Muscle of leg (tissue), 11 donors: ENCODE measurements around the gene NKAIN4. TPM values are rescaled to one million over a fixed set of nuclear protein-coding genes. Genes with fewer than 3 reads are reported as not detected.

Experiments used
- DNase-seq: peaks from one replicate; pipeline ENCODE4 v3.0.0; 2013
- H3K27ac ChIP-seq: one replicate; pipeline ENCODE4 v1.5.1; 2013; ENCODE audit warnings: mild to moderate bottlenecking, low read length, control low read depth
- H3K27me3 ChIP-seq: one replicate; pipeline ENCODE4 v1.6.1; 2013; ENCODE audit warnings: low read length; ENCODE audit not compliant: control insufficient read depth, insufficient read depth
- H3K36me3 ChIP-seq: one replicate; pipeline ENCODE4 v1.6.1; 2013; ENCODE audit warnings: low read length; ENCODE audit not compliant: control insufficient read depth, insufficient read depth
- H3K4me1 ChIP-seq: one replicate; pipeline ENCODE4 v1.6.1; 2013; ENCODE audit warnings: low read length; ENCODE audit not compliant: control insufficient read depth, insufficient read depth
- H3K4me3 ChIP-seq: one replicate; pipeline ENCODE4 v1.5.1; 2013; ENCODE audit warnings: low read length, control low read depth
- H3K9me3 ChIP-seq: replicated peaks from 2 replicates; pipeline ENCODE4 v1.6.1; 2013; ENCODE audit warnings: low read depth, low read length; ENCODE audit not compliant: control insufficient read depth
- WGBS: methylation state at CpG from one replicate; pipeline ENCODE4 v1.1.5; 2013; ENCODE audit warnings: missing lambda C conversion rate; ENCODE audit not compliant: insufficient coverage; 5-methylcytosine and 5-hydroxymethylcytosine counted together
- polyA plus RNA-seq, 8 donors: library from polyadenylated mRNA; unstranded; fragments of 120-200 nt; gene quantifications; one replicate each; pipeline versions ENCODE4 v1.2.1 to v1.2.3, GENCODE V29; 2013; ENCODE audit warnings: inconsistent platforms in 1 of 8, low replicate concordance in 1 of 8; ENCODE audit not compliant: insufficient read length in 8 of 8, insufficient read depth in 1 of 8
- total RNA-seq: library from RNA; stranded (reverse); fragments of 120-200 nt; gene quantifications from one replicate; pipeline ENCODE4 v1.2.4, GENCODE V29; 2013

Gene NKAIN4
- total and polyA plus RNA-seq, 9 donors: 28.5 to 58.0 (median 37.7) TPM

DNA sequence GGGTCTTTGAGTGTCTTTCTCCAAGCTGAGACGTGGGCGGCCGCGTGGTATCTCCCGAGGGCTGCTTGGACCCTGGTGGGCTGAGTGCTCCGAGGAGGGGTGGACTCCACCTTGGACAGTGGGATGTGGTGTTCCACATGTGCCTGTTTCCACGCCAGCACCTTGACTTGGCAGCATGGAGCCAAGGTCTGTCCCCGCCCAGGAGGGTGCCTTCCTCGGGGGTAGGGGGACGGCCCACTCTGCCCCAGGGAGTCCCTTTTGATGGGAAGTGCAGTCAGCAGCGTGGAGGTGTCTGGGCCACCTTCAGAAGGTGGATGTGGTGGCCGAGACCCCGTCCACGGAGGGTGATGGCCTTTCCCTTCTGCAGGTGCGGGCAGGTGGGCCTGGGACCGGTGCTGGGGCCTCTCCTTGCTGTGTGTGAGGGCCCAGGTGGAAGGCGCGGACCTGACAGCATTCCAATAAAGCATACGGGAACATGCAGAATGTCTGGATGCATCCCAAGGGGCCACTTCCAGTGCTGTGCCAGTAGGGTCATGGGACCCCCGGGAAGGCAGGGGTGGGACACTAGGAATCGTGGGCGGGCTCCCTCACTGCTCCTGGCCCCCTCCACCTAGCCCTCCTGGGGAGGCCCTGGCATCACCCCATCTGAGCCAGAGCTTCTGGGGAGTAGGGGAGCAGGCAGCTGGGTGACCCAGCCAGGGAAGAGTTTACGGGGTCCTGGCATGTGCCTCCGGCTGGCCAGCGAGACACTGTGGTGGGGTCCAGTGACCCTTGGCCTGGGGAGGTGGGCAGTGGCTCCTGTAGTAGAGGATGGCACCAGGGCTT, 35.3 kb upstream of the NKAIN4 start:
- H3K9me3 ChIP-seq: no peaks in the 10 kb centered on the region

DNA sequence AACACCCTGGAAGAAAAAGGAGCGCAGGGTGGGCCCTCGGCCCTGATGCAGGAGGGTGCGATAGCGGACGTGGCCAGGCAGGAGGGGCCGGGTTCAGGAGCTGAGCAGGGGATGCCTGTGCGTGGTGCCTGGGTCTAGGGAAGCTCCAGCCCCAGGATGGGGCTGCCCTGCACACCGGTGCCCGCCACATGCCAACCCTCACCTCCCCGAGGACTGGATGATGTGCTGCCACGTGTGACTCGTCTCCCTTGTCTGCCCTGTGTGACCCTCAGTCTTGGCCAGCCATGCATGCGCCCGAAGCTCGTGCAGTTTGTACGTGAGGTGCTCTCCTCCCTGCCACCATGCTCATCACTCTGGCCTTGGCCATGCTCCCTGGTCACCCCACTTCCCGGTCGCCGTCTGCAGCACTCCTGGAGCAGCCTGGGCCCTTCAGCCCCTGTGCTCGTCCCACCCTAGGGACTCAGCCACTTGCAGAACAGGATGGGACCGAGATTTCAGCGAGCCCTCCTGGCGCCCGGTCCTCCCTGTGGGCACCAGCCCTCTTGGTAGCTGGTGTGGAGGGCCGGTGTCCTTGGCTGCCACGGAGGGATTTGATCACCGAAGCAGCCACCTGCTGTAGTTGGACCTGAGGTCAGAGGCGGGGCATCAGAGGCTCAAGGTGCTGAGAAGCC, 34.5 kb upstream of the NKAIN4 start:
- 87% methylated on average over 28 of the region's 28 CpGs for WGBS
- Histone ChIP-seq H3K27me3 (peaks cover 3% of the 10 kb centered on the region), H3K36me3 (peaks cover 58% of the 10 kb centered on the region), H3K9me3 (no peaks in the 10 kb centered on the region), H3K4me1 (peaks cover 28% of the 10 kb centered on the region), H3K4me3 (no peak overlapping the region), H3K27ac (no peak overlapping the region)
- no peak for DNase-seq

More for the DNA sequence above, 35.3 kb upstream of the NKAIN4 start:
- peaks cover 32% of the 10 kb centered on the region for H3K4me1 ChIP-seq
- peaks cover 52% of the 10 kb centered on the region for H3K36me3 ChIP-seq
- 84% methylated on average over 23 of the region's 25 CpGs for WGBS
- no peak overlapping the region for H3K27ac ChIP-seq
- peaks cover 8% of the 10 kb centered on the region for H3K27me3 ChIP-seq
- no peak for DNase-seq
- no peak overlapping the region for H3K4me3 ChIP-seq

DNA sequence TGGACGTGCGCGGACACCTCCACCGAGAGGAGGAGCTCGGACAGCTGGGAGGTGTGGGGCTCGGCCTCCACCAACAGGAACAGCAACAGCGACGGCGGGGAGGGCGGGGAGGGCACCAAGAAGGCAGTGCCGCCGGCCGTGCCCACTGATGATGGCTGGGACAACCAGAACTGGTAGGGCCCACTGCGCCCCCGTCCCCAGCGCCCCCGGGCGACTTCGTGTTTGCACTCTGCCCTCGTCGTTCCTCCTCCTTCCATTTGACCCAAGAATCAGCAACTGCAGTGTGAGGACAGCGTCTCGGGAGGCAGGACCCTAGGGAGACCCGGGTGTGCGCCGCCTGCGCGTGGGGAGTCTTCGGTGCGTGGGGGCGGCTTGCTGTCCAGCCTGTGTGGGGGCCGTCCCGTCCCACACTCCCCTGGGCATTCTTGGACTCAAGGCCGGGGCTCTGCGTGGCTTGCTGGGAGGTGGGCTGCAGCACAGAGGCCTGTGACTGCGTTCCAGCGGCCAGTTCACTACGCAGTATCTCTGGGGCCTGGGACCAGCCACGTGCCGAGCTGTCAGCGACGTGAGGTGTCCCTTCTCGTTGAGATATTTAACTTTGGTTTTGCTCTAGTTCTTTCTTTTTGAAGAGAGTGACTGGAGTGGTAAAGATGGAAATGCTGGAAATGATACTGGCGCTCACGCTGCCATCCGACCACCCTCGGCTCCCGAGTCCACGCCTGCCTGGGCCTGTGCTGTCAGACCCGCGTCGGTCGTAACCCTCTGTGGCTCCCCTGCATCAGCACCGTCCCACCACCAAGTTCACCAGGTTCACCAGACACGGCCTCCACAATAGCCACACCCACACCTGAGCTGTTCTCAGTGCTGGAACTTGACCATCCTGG, 33.7 kb upstream of the NKAIN4 start:
- Histone ChIP-seq H3K9me3 (no peaks in the 10 kb centered on the region), H3K27ac (no peak overlapping the region), H3K4me3 (no peak overlapping the region), H3K27me3 (no peaks in the 10 kb centered on the region), H3K36me3 (peaks cover 66% of the 10 kb centered on the region), H3K4me1 (peaks cover 22% of the 10 kb centered on the region)
- WGBS: 82% methylated on average over 55 of the region's 55 CpGs
- DNase-seq: no peak

DNA sequence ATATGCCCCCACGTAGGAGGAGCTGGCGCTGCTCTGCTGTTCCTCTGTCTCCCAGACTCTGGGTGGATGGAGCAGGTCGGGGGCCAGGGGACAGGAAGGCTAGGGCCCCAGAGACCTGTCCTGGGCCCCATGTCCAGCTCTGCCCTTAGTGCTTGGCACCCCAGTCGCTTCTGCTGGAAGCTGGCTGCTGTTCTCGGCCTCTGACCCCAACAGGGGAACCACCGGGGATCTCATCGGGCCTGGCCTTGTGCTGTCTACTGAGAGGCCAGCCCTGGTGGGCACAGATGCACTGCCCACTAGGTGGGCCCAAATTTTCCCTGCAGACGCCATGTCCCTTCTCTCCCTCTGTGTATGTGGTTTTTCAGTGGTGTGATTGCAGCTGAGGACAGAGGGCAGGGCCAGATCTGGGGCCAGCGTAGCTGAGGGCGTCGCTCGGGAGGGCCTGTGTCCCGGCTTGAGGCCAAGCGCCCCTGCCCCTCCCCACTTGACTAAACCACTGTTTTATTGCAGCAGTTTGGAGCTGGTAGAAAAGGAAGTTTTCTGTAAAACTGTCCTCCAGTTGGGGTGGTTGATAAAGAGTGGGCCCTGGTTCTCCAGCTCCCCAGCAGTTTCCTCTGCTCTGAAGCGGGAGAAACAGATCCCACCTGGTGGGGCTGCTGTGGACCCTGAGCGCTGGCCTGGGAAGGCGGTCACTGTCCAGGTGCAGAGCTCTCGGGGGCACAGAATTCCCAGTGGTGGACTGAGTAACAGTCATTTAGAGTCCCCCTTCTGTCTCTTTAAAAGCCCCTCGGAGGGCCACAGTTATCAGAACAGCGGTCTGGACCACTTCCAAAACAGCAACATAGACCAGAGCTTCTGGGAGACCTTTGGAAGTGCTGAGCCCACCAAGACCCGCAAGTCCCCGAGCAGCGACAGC, 32.8 kb upstream of the NKAIN4 start:
- Histone ChIP-seq H3K27ac (no peak overlapping the region), H3K9me3 (no peaks in the 10 kb centered on the region), H3K27me3 (no peaks in the 10 kb centered on the region), H3K4me3 (no peak overlapping the region), H3K4me1 (peaks cover 16% of the 10 kb centered on the region), H3K36me3 (peaks cover 72% of the 10 kb centered on the region)
- 75% methylated on average over 14 of the region's 23 CpGs for WGBS
- DNase-seq: no peak

DNA sequence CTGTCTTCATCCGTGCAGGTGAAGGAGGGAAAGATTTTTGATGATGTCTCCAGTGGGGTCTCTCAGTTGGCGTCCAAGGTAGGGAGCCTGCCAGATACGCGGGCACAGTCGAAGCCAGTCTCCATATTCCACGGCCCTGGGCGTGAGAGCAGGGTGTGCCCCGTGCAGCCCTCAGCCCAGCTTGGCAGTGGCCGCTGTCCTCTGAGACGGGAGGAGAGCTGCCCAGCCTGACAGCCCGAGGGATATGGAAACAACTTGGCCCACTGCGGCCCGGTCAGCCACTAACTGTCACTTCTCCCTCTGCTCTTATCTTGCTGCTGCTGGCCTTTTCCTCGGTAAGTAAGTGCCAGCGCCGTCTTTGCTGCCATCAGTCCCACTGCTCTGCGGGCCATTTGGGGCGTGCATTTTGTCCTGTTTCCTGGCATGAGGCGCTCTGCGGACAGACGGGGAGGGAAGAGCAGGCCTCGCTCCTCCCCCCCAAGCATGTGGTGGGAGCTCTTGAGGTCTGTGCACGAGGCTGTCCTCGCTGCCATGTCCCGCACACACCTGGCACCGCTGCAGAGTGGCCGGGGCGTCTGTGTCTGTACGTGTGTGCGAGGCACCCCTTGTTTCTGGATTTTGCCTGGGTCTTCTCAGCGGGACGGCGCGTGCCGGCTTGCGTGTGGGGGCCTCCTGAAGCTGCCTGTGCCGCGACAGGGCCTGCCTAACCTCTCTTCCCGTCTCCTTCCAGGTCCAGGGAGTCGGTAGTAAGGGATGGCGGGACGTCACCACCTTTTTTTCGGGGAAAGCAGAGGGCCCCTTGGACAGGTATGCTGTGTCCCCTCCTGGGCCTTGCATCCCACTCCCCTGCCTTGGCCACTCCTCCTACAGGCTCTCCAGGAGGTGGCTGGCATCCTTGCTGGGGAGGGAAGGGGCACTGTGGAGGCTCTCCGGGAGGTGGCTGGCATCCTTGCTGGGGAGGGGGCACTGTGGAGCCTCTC, 31.7 kb upstream of the NKAIN4 start:
- Histone ChIP-seq H3K4me1 (peaks cover 17% of the 10 kb centered on the region), H3K27ac (no peak overlapping the region), H3K4me3 (no peak overlapping the region), H3K9me3 (no peaks in the 10 kb centered on the region), H3K36me3 (peaks cover 79% of the 10 kb centered on the region), H3K27me3 (no peaks in the 10 kb centered on the region)
- no peak for DNase-seq
- WGBS: 90% methylated on average over 37 of the region's 44 CpGs

DNA sequence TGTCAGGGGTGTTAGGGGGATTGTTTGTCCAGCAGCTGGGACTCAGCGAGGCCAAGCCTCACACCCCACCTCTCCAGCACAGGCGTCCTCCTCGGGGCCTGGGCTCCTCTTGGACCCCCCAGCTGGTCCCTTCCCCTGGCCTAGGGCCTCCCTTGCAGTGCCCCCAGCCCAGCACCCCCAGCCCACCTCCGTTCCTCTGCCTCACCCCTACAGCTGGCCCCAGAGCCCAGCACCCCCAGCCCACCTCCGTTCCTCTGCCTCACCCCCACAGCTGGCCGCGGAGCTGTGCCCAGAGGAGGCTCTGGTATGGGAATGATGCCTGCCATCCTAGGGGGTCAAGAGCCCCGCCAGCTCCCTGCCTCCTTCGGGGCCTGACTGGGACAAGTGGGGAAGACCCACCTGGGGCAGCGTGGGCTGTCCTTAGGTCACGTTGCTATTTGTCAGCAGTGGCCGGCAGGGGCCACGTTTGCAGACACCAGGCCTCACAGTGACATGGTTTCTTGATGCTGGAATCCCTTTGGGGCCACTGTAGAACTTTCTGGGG, 30.8 kb upstream of the NKAIN4 start:
- DNase-seq: no peak
- 79% methylated on average over 7 of the region's 13 CpGs for WGBS
- peaks cover 88% of the 10 kb centered on the region for H3K36me3 ChIP-seq
- no peak overlapping the region for H3K4me3 ChIP-seq
- no peaks in the 10 kb centered on the region for H3K27me3 ChIP-seq
- no peak overlapping the region for H3K27ac ChIP-seq
- no peaks in the 10 kb centered on the region for H3K9me3 ChIP-seq
- H3K4me1 ChIP-seq: peaks cover 19% of the 10 kb centered on the region

DNA sequence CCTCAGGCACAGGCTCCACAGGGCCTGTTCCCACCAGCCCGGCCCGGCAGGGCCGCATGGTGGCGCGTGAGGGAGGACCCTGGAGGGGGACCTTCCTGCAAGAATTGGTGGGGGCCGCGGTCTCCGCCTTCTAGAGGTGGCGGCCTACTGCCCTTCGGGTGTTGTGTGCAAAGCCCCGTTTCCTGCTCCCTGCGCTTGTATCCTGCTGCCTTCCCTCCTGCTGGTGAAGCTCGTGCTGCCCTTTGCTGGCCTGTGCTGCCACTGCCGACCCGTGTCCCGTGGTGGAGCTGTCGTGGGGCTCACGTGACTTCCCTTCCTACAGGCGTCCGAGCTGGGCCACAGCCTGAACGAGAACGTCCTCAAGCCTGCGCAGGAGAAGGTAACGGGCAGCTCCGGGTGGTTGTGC, 30.3 kb upstream of the NKAIN4 start:
- peak overlapping the region; percentile 29 for H3K27ac ChIP-seq
- no peak overlapping the region for H3K4me3 ChIP-seq
- H3K36me3 ChIP-seq: peaks cover 89% of the 10 kb centered on the region
- H3K9me3 ChIP-seq: no peaks in the 10 kb centered on the region
- 84% methylated on average over 22 of the region's 25 CpGs for WGBS
- DNase-seq: no peak
- no peaks in the 10 kb centered on the region for H3K27me3 ChIP-seq
- H3K4me1 ChIP-seq: peaks cover 19% of the 10 kb centered on the region

DNA sequence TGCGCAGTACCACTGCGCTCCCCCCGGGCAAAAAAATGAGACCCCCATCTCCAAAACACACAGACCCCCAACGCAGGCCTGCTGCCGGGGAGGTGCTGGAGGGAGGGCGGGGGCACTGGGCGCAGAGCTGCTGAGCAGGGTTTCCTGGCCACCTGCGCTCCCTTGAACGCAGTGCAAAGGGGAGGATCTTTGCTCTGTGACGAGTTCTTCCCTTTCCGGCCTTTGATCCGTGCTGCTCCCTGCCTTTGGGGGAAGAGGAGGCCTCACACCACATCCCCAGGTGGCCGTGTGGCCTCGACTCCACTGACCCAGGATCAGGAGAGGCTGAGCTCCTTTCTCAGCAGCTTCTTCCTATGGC, 29.8 kb upstream of the NKAIN4 start:
- Histone ChIP-seq H3K9me3 (no peaks in the 10 kb centered on the region), H3K4me1 (peaks cover 19% of the 10 kb centered on the region), H3K27me3 (no peaks in the 10 kb centered on the region), H3K36me3 (peaks cover 89% of the 10 kb centered on the region), H3K27ac (peak overlapping the region; percentile 29), H3K4me3 (no peak overlapping the region)
- WGBS: no CpG with 5 or more reads among the region's 14 CpGs
- DNase-seq: no peak
